ENCODE results near the gene TEDC1.

TEDC1 gene

GRCh38 chr14:105490572-105491365 lies at the start of gene TEDC1:
Gene TEDC1 (plus strand): TSS chr14:105491246. CDS start chr14:105491376, 130 bp downstream.
- peak; percentile 100 for DNase-seq (ENCODE audit: low read depth in 2 of 2)

GRCh38 chr14:105442125-105442524 lies 48.9 kb upstream of the TEDC1 start:
- DNase-seq (ENCODE audit: low read depth in 2 of 2): no peak

- no peak for DNase-seq (ENCODE audit: low read depth in 2 of 2)
These were observed 48.2 kb upstream of the TEDC1 start for GRCh38 chr14:105442834-105443233.

- no peak for DNase-seq (ENCODE audit: low read depth in 2 of 2)
These were observed 46.2 kb upstream of the TEDC1 start for GRCh38 chr14:105444859-105445258.

GRCh38 chr14:105445290-105445689 lies 45.8 kb upstream of the TEDC1 start:
- no peak for DNase-seq (ENCODE audit: low read depth in 2 of 2)

GRCh38 chr14:105445901-105446845 lies 44.9 kb upstream of the TEDC1 start:
- DNase-seq (ENCODE audit: low read depth in 2 of 2): no peak

GRCh38 chr14:105446971-105447370 lies 44.1 kb upstream of the TEDC1 start:
- DNase-seq (ENCODE audit: low read depth in 2 of 2): no peak

GRCh38 chr14:105447651-105448640 lies 43.1 kb upstream of the TEDC1 start:
- DNase-seq (ENCODE audit: low read depth in 2 of 2): no peak

- peak; percentile 13 to 14 for DNase-seq (ENCODE audit: low read depth in 2 of 2)
These were observed 42.3 kb upstream of the TEDC1 start for GRCh38 chr14:105448706-105449111.

GRCh38 chr14:105449276-105450122 lies 41.5 kb upstream of the TEDC1 start:
- no peak for DNase-seq (ENCODE audit: low read depth in 2 of 2)

- no peak for DNase-seq (ENCODE audit: low read depth in 2 of 2)
These were observed 40.9 kb upstream of the TEDC1 start for GRCh38 chr14:105450123-105450505.

- no peak for DNase-seq (ENCODE audit: low read depth in 2 of 2)
These were observed 40.0 kb upstream of the TEDC1 start for GRCh38 chr14:105450864-105451720.

GRCh38 chr14:105452963-105453362 lies 38.1 kb upstream of the TEDC1 start:
- no peak for DNase-seq (ENCODE audit: low read depth in 2 of 2)

GRCh38 chr14:105453847-105454246 lies 37.2 kb upstream of the TEDC1 start:
- DNase-seq (ENCODE audit: low read depth in 2 of 2): no peak

- DNase-seq (ENCODE audit: low read depth in 2 of 2): no peak
These were observed 35.9 kb upstream of the TEDC1 start for GRCh38 chr14:105455086-105455640.

- no peak for DNase-seq (ENCODE audit: low read depth in 2 of 2)
These were observed 35.0 kb upstream of the TEDC1 start for GRCh38 chr14:105455766-105456660.

- no peak for DNase-seq (ENCODE audit: low read depth in 2 of 2)
These were observed 34.1 kb upstream of the TEDC1 start for GRCh38 chr14:105456736-105457617.
